ENCODE data around the gene AUH.

GRCh38 chr9:91248707-91249106 lies 113.0 kb downstream of the AUH start:
- TF ChIP-seq POLR2AphosphoS5 (IDR thresholded peaks at IDR 0.05; ENCODE audit: low read length) (no peak), CTCF (IDR thresholded peaks at IDR 0.05 in 2 of 3, conservative IDR thresholded peaks at IDR 0.05 in 1 of 3; ENCODE audit: control insufficient read depth in 2 of 3, extremely low read depth in 1 of 3, insufficient read depth in 1 of 3, low read depth in 3 of 3, low read length in 3 of 3) (no peak), BRCA1 (IDR thresholded peaks at IDR 0.05; ENCODE audit: low read depth, low read length) (no peak), SREBF2 (IDR thresholded peaks at IDR 0.05; ENCODE audit: low read length) (no peak), POLR2A (IDR thresholded peaks at IDR 0.05; ENCODE audit: low read depth, low read length) (no peak), EZH2 (IDR thresholded peaks at IDR 0.05; ENCODE audit: borderline replicate concordance, control insufficient read depth, low read depth, low read length) (no peak)
